ENCODE measurements around the gene FER.
A peak's percentile ranks its signal among the peaks of the same experiment; 100 is the strongest.
"Not testable (repeated sequence)": the region's sequence is repeated elsewhere in the genome, so short reads cannot be mapped to it uniquely, and the experiment has no call there.

FER gene

DNA sequence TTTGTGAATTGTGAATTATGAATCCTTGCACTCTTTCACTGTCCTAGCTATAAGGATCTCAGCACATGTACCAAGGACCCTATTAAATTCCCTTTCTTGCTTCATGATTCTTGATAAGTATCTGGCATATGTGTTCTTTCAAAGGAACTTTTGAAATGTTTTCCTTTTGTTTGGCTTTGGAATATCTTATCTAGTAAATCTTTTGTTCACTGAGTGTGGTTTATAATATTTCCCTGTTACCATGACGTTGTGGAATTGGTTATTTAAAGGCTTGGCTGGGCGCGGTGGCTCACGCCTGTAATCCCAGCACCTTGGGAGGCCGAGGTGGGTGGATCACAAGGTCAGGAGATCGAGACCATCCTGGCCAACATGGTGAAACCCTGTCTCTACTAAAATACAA is 151.5 kb downstream of the FER start:
- DNase-seq, result not testable (repeated sequence)

DNA sequence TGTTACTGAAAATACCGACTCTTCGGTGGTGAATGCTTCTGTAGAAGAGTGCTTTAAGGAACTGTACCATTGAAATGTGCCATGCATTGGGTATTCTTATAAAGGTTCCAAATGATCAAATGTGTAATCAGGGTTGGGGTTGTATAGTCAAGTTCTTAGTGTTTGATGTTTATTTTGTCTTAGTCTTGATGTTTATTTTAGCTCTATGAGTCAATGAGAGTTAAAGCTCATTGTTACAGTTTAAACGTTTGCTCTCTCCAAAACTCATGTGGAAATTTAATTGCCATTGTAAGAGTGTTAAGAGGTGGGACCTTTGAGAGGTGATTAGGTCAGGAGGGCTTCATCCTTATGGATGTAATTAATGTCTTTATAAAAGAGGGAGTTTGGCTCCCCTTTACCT is 153.0 kb downstream of the FER start:
- DNase-seq, result no peak

DNA sequence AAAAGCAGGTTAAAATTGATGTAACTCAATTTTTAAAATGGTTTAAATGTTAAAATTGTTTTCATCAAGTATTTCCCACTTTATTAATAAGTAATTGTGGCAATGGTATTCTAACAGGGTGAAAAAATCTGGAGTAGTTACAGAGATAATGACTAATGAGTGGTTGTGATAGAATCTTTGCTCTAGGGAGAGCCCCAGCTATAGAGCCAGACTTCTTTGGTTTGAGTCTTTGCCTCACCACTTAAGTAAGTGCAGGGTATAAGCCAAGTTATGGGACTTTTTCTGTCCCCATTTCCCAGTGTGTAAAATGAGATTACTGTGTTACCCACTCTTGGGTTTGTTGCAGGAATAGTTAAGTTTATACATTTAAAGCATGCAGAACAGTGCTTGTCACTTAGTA is 158.1 kb downstream of the FER start:
- no peak for DNase-seq

DNA sequence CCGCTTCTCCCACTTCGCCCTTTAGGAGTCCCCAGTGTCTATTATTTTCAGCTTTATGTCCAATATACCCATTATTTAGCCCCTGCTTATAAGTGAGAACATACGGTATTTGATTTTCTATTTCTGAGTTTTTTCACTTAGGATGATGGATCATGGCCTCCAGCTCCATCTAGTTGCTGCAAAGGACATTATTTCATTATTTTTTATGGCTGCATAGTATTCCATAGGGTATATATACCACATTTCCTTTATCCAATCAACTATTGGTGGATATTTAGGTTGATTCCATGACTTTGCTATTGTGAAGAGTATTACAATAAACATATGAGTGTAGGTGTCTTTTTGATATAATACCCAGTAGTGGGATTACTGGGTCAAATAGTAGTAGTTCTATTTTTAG is 162.9 kb downstream of the FER start:
- DNase-seq, result no peak

DNA sequence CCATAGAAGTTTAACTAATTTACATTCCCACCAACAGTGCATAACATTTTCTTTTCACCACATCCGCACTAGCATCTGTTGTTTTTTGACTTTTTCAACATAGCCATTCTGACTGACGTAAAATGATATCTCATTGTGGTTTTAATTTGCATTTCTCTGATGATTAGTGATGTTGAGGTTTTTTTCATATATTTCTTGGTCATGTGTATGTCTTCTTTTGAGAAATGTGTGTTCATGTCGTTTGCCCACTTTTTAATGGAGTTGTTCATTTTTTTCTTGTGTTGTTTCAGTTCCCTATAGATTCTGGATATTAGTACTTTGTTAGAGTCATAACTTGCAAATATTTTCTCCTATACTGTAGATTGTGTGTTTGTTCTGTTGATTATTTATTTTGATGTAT is 163.4 kb downstream of the FER start:
- DNase-seq, result no peak

GRCh38 chr5:108917596-108917995 is 169.9 kb downstream of the FER start:
- no peak for DNase-seq

GRCh38 chr5:108919591-108920326 is 172.1 kb downstream of the FER start:
- DNase-seq, result peak; percentile 35

GRCh38 chr5:108924457-108924961 is 176.8 kb downstream of the FER start:
- no peak for DNase-seq

GRCh38 chr5:108925073-108925472 is 177.4 kb downstream of the FER start:
- DNase-seq, result no peak

DNA sequence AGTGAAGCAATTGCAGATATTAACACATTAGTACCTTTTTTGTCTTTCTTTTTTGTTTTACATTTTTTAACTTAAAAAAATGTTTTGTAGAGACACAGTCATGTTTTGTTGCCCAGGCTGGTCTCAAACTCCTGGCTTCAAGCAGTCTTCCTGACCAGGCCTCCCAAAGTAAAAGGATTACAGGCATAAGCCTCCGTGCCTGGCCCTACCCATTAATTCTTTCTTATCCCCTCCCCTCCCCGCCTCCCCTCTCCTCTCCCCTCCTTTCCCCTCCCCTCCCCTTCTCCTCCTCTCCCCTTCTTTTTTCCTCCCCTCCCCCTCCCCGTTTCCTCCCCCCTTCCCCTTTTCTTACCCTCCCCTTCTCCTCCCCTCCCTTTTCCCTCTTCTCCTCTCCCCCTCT is 182.4 kb downstream of the FER start:
- no peak for DNase-seq

DNA sequence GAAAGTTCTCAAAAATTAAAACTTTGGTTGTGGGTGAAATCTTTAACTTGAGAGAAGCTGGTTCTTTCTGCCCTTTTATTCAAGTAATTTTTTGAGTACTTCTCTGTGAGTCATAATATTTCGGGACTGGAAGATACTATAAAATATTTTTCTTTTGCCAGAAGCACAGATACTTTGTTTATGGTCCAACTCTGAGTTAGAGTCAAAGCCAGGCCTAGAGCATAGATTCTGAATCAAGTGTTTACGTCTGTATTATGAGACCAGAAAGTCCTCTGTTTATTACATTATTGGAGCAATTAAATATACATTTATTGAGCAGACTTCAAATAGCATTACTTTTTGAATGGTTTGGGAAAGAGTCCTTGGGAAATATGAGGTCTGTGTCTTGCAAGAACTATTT is 187.9 kb downstream of the FER start:
- no peak for DNase-seq

GRCh38 chr5:108937221-108937620 is 189.5 kb downstream of the FER start:
- no peak for DNase-seq

- no peak for DNase-seq
Observed at GRCh38 chr5:108940506-108940905, 192.8 kb downstream of the FER start.

GRCh38 chr5:108941746-108942145 is 194.0 kb downstream of the FER start:
- no peak for DNase-seq

- no peak for DNase-seq
Observed at GRCh38 chr5:108942701-108943100, 195.0 kb downstream of the FER start.

- DNase-seq, result no peak
Observed at GRCh38 chr5:108945094-108945493, 197.4 kb downstream of the FER start.

- no peak for DNase-seq
Observed at GRCh38 chr5:108946008-108946407, 198.3 kb downstream of the FER start.

DNA sequence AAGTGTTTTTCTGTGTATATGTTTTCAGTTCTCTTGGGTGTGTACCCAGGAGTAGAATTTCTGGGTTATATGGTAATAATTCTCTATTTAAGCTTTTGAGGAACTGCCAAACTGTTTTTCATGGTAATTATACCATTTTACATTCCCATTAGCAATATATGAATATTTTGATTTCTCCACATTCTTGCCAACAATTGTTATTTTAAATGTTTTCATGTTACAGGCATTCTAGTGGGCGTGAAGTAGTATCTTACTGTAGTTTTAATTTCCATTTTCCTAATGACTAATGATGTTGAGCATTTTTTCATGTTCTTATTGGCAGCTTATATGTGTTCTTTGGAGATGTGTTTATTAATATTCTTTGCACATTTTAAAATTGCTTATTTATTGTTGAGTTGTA is 199.5 kb downstream of the FER start:
- no peak for DNase-seq

DNA sequence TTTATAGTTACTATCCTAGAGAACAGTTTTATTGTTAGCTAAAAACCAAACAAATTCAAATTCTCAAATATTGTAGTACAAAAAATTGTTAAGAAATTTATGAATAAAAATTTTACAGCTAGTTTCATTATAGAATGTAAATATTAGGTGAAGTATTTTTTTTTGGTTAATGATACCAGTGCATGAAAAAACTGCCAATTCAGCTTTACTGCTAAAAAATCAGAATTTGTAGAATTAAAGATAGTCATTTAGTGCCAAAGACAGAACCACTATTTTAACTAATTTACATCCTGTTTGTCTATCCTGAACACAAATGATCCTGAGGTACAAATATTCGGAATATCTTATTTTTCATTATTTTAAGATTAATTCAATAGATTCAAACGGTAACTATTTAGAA is 202.6 kb downstream of the FER start:
- DNase-seq, result no peak

- DNase-seq, result no peak
Observed at GRCh38 chr5:108953940-108954339, 206.2 kb downstream of the FER start.

DNA sequence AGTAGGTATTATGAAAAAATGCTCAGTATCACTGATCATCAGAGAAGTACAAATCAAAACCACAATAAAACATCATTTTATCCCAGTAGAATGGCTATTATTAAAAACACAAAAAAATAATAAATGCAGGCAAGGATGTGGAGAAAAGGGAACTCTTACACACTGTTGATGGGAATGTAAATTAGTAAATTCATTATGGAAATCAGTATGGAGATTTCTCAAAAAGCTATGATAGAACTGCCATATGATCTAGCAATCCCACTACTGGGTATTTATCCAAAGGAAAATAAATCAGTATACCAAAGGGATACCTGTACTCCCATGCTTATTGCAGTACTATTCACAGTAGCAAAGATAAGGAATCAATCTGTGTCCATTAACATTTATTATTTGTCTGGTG is 209.6 kb downstream of the FER start:
- DNase-seq, result no peak

DNA sequence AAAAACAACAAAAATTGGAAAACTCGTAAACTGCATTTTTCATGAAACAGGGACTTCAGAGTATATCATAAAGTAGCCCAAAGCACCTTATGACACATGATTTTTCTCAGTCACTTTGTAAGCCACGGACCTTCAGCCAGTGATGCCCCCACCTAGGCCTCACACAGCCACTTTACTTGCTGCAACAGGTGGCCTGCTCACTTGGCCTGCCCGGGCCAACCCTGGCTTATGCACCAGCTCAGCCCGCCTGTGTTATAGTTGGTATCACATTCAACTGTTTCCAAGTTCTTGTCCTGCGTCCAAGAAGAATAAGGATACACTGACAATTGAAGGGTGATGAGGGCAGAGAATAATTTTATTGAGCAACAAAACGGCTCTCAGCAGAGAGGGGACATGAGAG is 219.2 kb downstream of the FER start:
- no peak for DNase-seq

DNA sequence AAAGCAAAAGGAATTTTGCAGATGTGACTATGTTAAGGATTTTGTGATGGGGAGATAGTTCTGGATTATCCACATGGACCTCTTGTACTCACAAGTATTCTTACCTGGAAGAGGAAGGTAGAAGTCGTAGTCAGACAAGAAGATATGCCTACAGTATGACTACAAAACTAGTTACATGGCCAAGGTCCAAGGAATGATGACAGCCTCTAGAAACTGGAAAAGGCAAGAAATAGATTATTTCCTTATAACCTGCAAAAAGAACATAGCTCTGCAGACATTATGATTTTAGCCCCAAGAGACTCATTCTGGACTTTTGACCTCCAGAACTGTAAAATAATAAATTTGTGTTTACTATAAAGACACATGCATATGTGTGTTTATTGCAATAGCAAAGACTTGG is 226.9 kb downstream of the FER start:
- DNase-seq, result no peak

DNA sequence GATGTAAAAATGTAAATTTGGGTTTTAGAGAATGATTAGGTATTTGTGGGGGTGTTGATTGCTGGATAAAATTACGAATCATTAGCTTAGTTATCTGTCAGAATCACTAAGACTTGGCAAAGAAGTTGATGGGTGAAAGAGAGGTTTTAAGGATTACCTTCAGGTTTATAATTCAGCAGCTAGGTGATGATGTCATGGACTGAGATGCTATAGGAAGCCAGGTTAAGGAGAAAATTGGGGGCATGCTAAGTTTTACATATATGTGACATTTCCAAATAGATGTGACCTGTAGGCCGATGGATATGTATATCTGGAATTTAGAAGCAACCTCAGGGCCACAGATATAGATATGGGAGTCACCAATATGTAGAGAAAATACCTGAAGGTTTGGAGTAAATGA is 228.0 kb downstream of the FER start:
- no peak for DNase-seq

DNA sequence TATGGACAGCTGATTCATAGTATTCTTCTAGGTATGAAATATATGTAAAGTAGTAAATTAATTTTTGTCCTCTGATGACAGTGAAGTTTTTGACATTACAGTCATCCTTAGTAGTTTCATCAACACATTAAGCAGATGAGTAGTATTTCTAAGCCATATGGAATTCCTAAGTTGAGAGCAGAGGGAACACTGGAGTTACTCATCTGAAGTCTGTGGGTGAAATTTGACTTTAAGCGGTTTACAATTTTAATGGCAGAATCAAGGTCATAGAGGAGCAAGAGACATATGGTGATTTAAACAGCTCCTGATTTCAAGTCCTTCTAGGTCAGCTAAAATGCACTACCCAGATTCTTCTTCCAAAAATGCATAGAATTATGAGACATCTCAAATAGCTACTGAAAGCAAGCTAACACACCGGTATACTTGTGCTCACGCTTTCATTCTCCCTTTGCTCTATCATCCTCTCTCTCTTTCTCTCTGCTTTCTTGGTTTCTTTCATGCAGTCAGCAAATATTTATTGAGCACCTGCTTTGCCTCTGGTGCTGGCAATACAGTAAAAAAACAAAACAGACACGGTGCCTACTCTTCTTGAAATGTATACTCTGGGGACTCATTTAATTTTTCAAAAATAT is 235.9 kb downstream of the FER start:
- no peak for DNase-seq

All from activated CD4-positive, alpha-beta T cell treated with anti-CD3 and anti-CD28 coated beads, Interleukin-2, amount 50 U/mL, for 16 hours (primary cell).